ENCODE data around the gene MARK3. TPM values are rescaled to one million over a fixed set of nuclear protein-coding genes. Genes with fewer than 3 reads are reported as not detected.

The MARK3 gene
- polyA plus RNA-seq, 1 donor (not counting 4 experiments of a cell fraction or from before 2014, with no cell fraction given): 133 TPM

GRCh38 chr14:103552011-103552845, 167.0 kb downstream of the MARK3 start:
- dilution Hi-C loops (cut with MboI; ENCODE audit: extremely low pct_ligation_motif_present, low sequenced_read_pairs): no loop called here

GRCh38 chr14:103552846-103553210, 167.6 kb downstream of the MARK3 start:
- dilution Hi-C loops (cut with MboI; ENCODE audit: extremely low pct_ligation_motif_present, low sequenced_read_pairs): no loop called here
- FAIRE-seq: peak; percentile 74
- H3K9me3 ChIP-seq (ENCODE audit: control insufficient read depth, low read depth, low read length): no peaks in the 10 kb centered on the region
- H3K9me1 ChIP-seq (ENCODE audit: control insufficient read depth, extremely low read depth, insufficient read depth, low read length): peaks cover 11% of the 10 kb centered on the region
- no peaks in the 10 kb centered on the region for H3K36me3 ChIP-seq (ENCODE audit: control insufficient read depth in 2 of 2, extremely low read depth in 1 of 2, insufficient read depth in 2 of 2, low read length in 2 of 2)
- H4K20me1 ChIP-seq (ENCODE audit: control insufficient read depth, extremely low read depth, insufficient read depth, low read length): peaks cover 4% of the 10 kb centered on the region
- peaks cover 18% of the 10 kb centered on the region for H3K4me1 ChIP-seq (ENCODE audit: control insufficient read depth, extremely low read depth, insufficient read depth, low read length)
- peak overlapping the region; percentile 71 for H3K4me2 ChIP-seq (ENCODE audit: control insufficient read depth, extremely low read depth, insufficient read depth, low read depth, low read length)
- no peak for TF ChIP-seq EZH2 (IDR thresholded peaks at IDR 0.05; ENCODE audit: low read length)
- no peak overlapping the region for H3K4me3 ChIP-seq (ENCODE audit: control insufficient read depth in 2 of 3, extremely low read depth in 1 of 3, insufficient read depth in 2 of 3, low read depth in 1 of 3, low read length in 3 of 3)
- H2AFZ ChIP-seq (ENCODE audit: control insufficient read depth, low read length): no peak overlapping the region
- H3K27me3 ChIP-seq (ENCODE audit: control insufficient read depth, extremely low read depth, insufficient read depth, low read length): no peaks in the 10 kb centered on the region
- DNase-seq (ENCODE audit: low read depth, low spot score): no peak
- H3K9ac ChIP-seq (ENCODE audit: control insufficient read depth, extremely low read depth, insufficient read depth, low read length): no peak overlapping the region
- peaks cover 22% of the 10 kb centered on the region for H3K79me2 ChIP-seq (ENCODE audit: control insufficient read depth, insufficient read depth, low read length)
- no peak overlapping the region for H3K27ac ChIP-seq (ENCODE audit: control insufficient read depth, insufficient read depth, low read length)

More at GRCh38 chr14:103552011-103552845, 167.0 kb downstream of the MARK3 start:
- DNase-seq (ENCODE audit: low read depth, low spot score): no peak
- Histone ChIP-seq H3K9me1 (ENCODE audit: control insufficient read depth, extremely low read depth, insufficient read depth, low read length) (peaks cover 11% of the 10 kb centered on the region), H4K20me1 (ENCODE audit: control insufficient read depth, extremely low read depth, insufficient read depth, low read length) (peaks cover 4% of the 10 kb centered on the region), H3K9me3 (ENCODE audit: control insufficient read depth, low read depth, low read length) (no peaks in the 10 kb centered on the region), H3K27ac (ENCODE audit: control insufficient read depth, insufficient read depth, low read length) (no peak overlapping the region), H3K9ac (ENCODE audit: control insufficient read depth, extremely low read depth, insufficient read depth, low read length) (peak overlapping the region; percentile 22), H3K4me1 (ENCODE audit: control insufficient read depth, extremely low read depth, insufficient read depth, low read length) (peaks cover 18% of the 10 kb centered on the region), H3K27me3 (ENCODE audit: control insufficient read depth, extremely low read depth, insufficient read depth, low read length) (no peaks in the 10 kb centered on the region), H3K4me2 (ENCODE audit: control insufficient read depth, extremely low read depth, insufficient read depth, low read depth, low read length) (peak overlapping the region; percentile 71), H3K79me2 (ENCODE audit: control insufficient read depth, insufficient read depth, low read length) (peaks cover 17% of the 10 kb centered on the region), H3K36me3 (ENCODE audit: control insufficient read depth in 2 of 2, extremely low read depth in 1 of 2, insufficient read depth in 2 of 2, low read length in 2 of 2) (no peaks in the 10 kb centered on the region), H2AFZ (ENCODE audit: control insufficient read depth, low read length) (peak overlapping the region; percentile 36), H3K4me3 (ENCODE audit: control insufficient read depth in 2 of 3, extremely low read depth in 1 of 3, insufficient read depth in 2 of 3, low read depth in 1 of 3, low read length in 3 of 3) (peak overlapping the region in 2 of 3 experiments; percentile 7 to 18)
- TF ChIP-seq CTCF (optimal IDR thresholded peaks at IDR 0.05 in 1 of 3, IDR thresholded peaks at IDR 0.05 in 1 of 3, conservative IDR thresholded peaks at IDR 0.05 in 1 of 3; ENCODE audit: extremely low read depth in 1 of 3, insufficient read depth in 2 of 3, low read length in 3 of 3): no peak
- TF ChIP-seq EZH2 (IDR thresholded peaks at IDR 0.05; ENCODE audit: low read length): no peak
- peak; percentile 88 for FAIRE-seq

Small RNAs within 50 kb of the gene (small RNA-seq; reads per million reads assigned to genes)
- 0 reads per million in 3 experiments for gene RNU7-160P (ENCODE audit: insufficient read length in 3 of 3, low read depth in 3 of 3, low replicate concordance in 1 of 3)
- 25.0 to 328 (median 89.8) reads per million in 3 experiments for gene SNORA28 (ENCODE audit: insufficient read length in 3 of 3, low read depth in 3 of 3, low replicate concordance in 1 of 3)

Other genes with a start within 250 kb of the MARK3 start
- gene EIF5, start 51.2 kb upstream of the MARK3 start, polyA plus RNA-seq: 139 to 283 TPM (median 221 TPM) in 3 replicates
- 8.2 to 60.7 TPM (median 10.0 TPM) in 3 replicates for gene CKB, start 137.4 kb downstream of the MARK3 start, polyA plus RNA-seq
- 4.4 to 8.9 TPM (median 5.9 TPM) in 3 replicates for gene TRMT61A, start 143.8 kb downstream of the MARK3 start, polyA plus RNA-seq
- 6.9 to 14.4 TPM (median 13.8 TPM) in 3 replicates for gene BAG5, start 177.2 kb downstream of the MARK3 start, polyA plus RNA-seq
- 20.6 to 26.1 TPM (median 24.8 TPM) in 3 replicates for gene COA8, start 177.5 kb downstream of the MARK3 start, polyA plus RNA-seq
- gene KLC1, start 243.8 kb downstream of the MARK3 start, polyA plus RNA-seq: 113 to 130 TPM (median 116 TPM) in 3 replicates